PFSK-1 (cell line): ENCODE data around the gene KDM4B.

Experiments used
- FOXP2 ChIP-seq: optimal IDR thresholded peaks from 2 replicates; pipeline ENCODE3; 2011; ENCODE audit warnings: borderline replicate concordance, control low read depth, inconsistent platforms; ENCODE audit not compliant: insufficient read depth; ENCODE audit errors: extremely low read length, extremely low read depth
- POLR2AphosphoS5 ChIP-seq: IDR thresholded peaks from 2 replicates; pipeline ENCODE4 v1.6.1; 2012; ENCODE audit warnings: low read depth, mild to moderate bottlenecking, control low read depth, low read length, moderate library complexity
- REST ChIP-seq, 2 experiments: IDR thresholded peaks; 2 replicates each; pipeline versions ENCODE4 v1.6.1 to v1.8.0; 2011 to 2012; ENCODE audit warnings: low read depth in 2 of 2, low read length in 2 of 2, control low read depth in 1 of 2, inconsistent platforms in 1 of 2, mild to moderate bottlenecking in 1 of 2, moderate library complexity in 1 of 2; ENCODE audit not compliant: insufficient read depth in 1 of 2
- SIN3A ChIP-seq: IDR thresholded peaks from 2 replicates; pipeline ENCODE4 v1.6.1; 2012; ENCODE audit warnings: mild to moderate bottlenecking, low read length, moderate library complexity, borderline replicate concordance; ENCODE audit not compliant: insufficient read depth
- TAF1 ChIP-seq: IDR thresholded peaks from 2 replicates; pipeline ENCODE4 v1.6.1; 2012; ENCODE audit warnings: low read length, control low read depth, borderline replicate concordance; ENCODE audit not compliant: insufficient read depth

KDM4B gene

GRCh38 chr19:5063873-5064645 lies 95.1 kb downstream of the KDM4B start:
- TF ChIP-seq REST (IDR thresholded peaks at IDR 0.05; ENCODE audit: insufficient read depth in 1 of 2, low read depth in 2 of 2, low read length in 2 of 2) (no peak), TAF1 (no peak), POLR2AphosphoS5 (no peak), FOXP2 (no peak), SIN3A (no peak)

- no peak for TF ChIP-seq POLR2AphosphoS5
- TF ChIP-seq FOXP2: no peak
- no peak for TF ChIP-seq SIN3A
- TF ChIP-seq TAF1: no peak
- TF ChIP-seq REST (IDR thresholded peaks at IDR 0.05; ENCODE audit: insufficient read depth in 1 of 2, low read depth in 2 of 2, low read length in 2 of 2): no peak
Observed at GRCh38 chr19:5064896-5065295, 96.0 kb downstream of the KDM4B start.

- no peak for TF ChIP-seq REST (IDR thresholded peaks at IDR 0.05; ENCODE audit: insufficient read depth in 1 of 2, low read depth in 2 of 2, low read length in 2 of 2)
- TF ChIP-seq FOXP2: no peak
- TF ChIP-seq POLR2AphosphoS5: no peak
- TF ChIP-seq SIN3A: no peak
Observed at GRCh38 chr19:5065663-5066093, 96.8 kb downstream of the KDM4B start.

GRCh38 chr19:5066768-5067167 lies 97.9 kb downstream of the KDM4B start:
- no peak for TF ChIP-seq TAF1
- TF ChIP-seq SIN3A: no peak
- no peak for TF ChIP-seq REST (IDR thresholded peaks at IDR 0.05; ENCODE audit: insufficient read depth in 1 of 2, low read depth in 2 of 2, low read length in 2 of 2)

GRCh38 chr19:5067678-5068077 lies 98.8 kb downstream of the KDM4B start:
- TF ChIP-seq REST (IDR thresholded peaks at IDR 0.05; ENCODE audit: insufficient read depth in 1 of 2, low read depth in 2 of 2, low read length in 2 of 2): no peak
- TF ChIP-seq TAF1: no peak
- no peak for TF ChIP-seq SIN3A
- TF ChIP-seq POLR2AphosphoS5: no peak
- no peak for TF ChIP-seq FOXP2
